NCI-H460 (cell line): ENCODE measurements around the gene SLC25A45. TPM values are rescaled to one million over a fixed set of nuclear protein-coding genes. Genes with fewer than 3 reads are reported as not detected.
A peak's percentile ranks its signal among the peaks of the same experiment; 100 is the strongest.

Experiments used
- DNase-seq: peaks from one replicate; pipeline ENCODE4 v3.0.0-alpha.2; 2016; ENCODE audit warnings: low read depth; ENCODE audit errors: extremely low read depth
- total RNA-seq: library from RNA; depleted of rRNA; stranded (reverse); fragments of >200 nt; shearing (Covaris generic); gene quantifications from 2 replicates; pipeline ENCODE4 v1.2.3, GENCODE V29; 2014

SLC25A45 gene
- total RNA-seq, 1 experiment from 2014 or later: 2.0 TPM

DNA sequence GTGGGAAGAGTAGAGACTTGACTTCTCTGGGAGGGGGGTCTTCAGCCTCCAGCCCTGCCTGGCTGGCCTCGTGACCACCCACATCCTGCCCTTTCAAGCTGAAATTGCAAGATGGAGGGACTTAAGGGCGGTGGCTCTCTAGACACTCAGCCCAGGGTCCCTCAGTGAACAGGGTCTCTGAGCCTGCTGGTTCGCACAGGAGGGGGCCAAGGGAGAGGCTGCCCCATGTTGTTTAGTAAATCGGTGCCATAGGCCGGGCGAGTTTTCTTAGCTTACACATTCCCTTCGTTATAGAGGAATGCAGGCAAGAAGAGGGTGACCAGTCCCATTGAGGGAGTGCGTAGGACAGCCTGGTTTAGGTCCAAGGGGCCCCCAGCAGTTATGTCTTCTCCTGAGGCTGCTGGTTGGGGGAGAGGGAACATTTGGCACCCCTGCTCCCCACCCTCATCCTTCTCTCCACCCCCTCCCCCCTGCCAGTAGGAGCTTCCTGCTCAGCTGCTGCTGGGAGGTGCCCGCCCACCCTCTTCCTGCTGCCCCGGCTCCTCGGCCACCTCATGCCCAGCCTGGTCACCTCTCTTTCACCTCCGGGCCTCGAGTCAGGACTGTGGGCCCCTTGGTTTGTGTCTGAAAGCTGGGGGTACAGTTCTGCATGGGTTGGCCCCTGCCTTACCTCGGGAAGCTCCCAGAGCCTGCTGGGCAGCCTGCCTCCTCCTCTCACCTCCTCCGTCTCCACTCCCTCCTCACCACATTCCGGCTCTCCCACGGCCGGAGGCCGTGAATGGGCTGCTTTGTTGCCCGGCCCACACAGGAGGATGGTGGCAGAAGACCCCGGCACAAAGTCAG is 7.9 kb upstream of the SLC25A45 start:
- DNase-seq: no peak

DNA sequence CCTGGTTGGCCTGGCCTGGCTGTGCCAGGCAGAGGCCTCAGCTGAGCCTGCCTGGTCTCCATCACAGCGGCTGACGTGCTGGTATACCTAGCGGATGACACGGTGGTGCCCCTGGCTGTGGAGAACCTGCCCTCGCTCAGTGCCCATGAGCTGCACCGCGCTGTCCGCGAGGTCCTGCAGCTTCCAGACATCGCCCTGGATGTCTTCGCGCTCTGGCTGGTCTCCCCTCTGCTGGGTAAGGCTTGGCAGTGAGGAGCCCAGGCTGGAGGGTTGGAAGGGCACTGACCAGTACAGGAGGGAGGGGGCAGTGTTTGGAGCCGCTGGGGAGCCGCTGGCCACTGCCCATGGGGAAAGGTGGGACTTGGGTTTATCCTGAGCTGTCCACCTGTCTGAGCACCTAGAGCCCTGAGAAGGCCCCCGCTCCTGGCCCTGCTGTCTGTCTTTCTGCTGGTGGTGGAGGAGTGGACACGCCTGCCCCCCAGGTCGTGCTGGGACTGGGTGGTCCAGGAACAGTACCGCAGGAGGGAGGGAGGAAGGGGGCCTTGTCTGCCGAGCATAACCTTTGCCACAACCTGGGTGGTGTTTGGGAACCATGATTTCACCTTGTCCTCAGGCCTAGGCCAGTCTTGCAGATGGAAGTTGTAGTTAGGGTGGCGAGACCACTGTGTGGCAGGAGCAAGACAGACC is 7.0 kb upstream of the SLC25A45 start:
- no peak for DNase-seq

DNA sequence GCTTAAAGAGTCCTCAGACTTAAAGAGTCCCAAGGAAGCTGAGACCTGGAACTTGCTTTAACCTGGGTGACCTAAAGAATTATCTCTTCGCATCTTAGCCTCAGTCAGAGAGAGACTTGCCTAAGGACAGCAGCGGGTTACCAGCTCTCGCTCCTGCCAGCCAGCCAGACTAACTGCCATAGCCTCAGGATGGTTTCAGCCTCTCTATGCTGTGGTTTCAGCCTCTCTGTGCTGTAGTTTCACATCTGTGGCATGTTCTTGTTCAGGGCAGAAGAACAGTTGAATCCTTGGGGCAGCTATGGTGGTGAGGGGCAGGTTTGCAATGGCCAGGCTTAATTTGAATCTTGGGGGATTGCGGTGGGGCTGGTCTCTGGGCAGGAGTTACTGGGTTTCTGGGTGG is 6.3 kb upstream of the SLC25A45 start:
- no peak for DNase-seq

DNA sequence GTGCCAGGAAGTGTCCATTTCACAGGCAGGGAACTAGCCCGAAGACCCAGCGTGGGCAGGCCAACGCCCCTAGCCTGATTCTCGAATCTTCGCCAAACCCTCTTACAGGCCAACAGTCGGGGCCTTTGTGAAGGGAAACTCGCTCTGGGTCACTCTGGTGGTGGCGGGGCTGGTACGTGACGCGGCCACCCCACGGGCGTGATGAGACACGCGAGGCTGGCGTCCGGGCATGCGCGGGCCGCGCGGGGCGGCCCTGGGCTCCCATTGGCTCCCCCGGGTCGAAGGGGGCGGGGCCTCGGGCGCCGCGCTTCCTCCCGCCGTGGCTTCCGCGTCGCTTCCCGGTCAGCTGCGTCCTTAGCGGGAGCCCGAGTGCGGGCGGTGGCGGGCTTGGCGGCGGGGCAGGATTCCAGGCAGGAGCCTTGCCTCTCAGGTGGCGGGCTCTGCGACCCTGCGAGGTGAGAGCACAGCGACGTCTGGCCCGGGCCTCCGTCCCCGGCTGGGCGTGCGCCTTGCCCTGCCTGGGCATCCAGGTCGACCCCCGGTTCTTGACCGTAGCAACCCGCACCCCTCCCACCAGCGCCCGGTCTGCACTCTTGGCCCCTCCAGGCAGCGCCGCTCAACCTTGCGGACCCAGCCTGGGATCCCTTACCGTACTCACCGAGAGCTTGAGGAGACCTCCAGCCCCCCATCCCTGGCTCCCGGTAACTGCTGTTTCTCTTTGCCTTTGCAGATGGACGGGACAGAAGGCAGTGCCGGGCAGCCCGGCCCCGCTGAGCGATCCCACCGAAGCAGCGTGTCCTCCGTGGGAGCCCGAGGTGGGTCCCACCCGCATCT is 4.1 kb upstream of the SLC25A45 start, which contains the start of gene FRMD8:
Gene FRMD8, plus strand, starts transcription at position 331 of the 834 bp plus-strand sequence. Its CDS starts 400 bp downstream, at position 731.
- peak; percentile 60 for DNase-seq

DNA sequence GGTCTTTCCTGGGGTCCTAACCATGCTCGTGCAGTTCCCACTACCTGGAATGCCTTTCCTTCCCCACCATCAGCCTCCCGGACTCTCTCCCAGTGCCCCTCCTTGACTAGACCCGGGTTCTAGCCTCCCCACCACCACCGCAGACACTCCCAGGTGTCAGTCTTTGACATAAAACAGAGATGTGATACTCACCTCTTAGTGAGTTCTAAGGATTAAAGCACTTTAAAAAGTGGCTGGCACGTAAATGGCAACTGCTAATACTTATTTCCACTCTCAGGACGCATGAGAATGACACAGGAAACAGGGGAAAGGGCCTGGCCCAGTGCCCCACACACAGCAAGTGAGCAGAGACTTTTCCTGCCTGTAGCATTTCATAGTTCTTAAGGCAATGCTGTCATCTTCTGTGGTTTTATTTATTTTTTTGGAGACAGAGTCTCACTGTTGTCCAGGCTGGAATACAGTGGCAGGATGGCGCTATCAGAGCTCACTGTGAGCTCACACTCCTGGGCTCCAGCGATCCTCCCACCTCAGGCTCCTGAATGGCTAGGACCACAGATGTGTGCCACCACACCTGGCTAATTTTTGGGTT is 1.9 kb upstream of the SLC25A45 start:
- DNase-seq: no peak

DNA sequence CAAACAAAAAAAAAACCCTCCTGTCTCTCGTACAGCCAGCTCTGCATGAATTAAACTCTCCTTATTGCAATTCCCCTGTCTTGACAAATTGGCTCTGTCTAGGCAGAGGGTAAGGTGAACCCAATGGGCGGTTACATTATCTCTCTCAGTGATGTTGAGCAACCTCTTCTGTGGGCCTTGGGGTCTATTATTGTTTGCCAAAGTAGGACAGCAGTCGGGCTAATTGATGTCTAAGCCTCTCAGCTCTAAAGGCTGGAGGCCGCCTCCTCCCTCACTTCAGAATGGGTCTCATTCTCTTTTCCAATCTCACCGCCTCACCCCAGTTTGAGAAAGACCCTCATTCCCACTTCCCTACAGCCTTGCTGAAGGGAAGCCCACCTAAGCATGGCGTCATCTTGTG is 1.3 kb upstream of the SLC25A45 start:
- no peak for DNase-seq

DNA sequence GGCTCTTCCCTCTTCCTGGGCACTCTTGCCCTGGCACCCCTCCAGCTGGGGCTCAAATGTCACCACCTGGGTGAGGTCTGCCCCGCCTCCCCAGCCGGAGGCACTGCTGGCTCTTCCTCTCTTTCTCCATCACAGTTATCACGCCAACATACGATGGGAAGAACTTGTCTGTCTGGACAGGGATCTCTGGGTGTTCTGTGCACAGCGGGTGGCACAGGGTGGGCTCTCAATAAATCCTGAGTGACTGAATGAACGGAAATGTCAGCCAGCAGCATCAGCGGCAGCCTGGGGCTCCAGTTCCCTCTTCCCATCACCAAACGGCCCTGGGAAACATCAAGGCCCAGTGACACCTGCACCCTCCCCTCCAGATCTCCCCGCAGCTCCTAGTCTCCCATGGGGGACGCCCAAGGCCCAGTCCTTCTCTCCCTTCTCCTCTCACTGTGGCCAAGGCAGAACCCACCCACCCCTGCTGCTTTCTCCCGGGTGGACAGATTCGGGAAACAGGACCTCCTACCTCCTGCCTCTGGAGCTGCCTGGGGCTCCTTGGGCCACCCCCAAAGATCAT is 440 bp upstream of the SLC25A45 start:
- DNase-seq: peak; percentile 92

DNA sequence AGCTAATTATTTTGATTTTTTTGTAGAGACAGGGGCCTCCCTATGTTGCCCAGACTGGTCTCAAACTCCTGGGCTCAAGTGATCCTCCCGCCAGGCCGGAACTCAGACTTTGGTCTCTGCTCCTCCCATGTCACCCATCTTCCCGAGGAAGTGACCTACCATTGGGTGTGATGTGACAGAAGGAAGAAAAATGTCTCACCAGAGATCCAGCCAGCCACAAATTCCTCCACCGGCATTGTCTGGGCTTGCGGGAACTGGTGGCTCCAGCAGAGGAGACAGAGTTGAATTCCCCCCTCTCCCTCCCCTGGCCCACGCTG is 772 bp downstream of the SLC25A45 start:
- DNase-seq: peak; percentile 78

DNA sequence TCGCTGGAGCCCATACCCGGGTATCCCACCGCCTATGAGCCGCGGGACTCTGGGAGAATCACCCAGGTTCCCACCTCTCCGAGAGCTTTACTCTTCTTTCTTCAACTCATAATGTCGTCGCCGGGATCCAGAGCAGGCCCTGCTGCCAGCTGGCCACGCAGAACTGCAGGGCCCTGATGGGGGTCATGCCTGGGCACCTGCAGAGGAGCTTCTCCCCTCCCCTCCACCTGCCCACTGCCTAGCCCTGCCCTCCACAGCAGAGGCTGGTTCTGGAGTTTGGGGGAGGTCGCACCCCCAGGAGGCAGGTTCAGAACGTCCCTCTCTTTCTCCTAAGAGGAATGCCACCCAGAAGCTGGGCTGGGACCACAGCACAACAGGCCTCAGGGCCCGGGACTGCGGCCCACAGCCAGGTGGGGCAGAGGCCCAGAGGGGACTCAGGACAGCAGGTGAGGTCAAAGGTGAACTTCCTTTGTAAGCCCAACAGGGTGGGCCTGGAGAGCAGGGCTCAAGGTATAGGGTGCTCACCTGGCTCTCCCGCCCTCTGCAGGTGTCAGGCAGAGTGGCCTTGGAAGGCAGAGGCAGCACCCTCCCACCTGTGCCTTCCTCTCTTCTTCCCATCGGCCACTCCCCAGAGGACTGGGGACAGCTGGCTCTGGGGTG is 1.9 kb downstream of the SLC25A45 start:
- DNase-seq: no peak

DNA sequence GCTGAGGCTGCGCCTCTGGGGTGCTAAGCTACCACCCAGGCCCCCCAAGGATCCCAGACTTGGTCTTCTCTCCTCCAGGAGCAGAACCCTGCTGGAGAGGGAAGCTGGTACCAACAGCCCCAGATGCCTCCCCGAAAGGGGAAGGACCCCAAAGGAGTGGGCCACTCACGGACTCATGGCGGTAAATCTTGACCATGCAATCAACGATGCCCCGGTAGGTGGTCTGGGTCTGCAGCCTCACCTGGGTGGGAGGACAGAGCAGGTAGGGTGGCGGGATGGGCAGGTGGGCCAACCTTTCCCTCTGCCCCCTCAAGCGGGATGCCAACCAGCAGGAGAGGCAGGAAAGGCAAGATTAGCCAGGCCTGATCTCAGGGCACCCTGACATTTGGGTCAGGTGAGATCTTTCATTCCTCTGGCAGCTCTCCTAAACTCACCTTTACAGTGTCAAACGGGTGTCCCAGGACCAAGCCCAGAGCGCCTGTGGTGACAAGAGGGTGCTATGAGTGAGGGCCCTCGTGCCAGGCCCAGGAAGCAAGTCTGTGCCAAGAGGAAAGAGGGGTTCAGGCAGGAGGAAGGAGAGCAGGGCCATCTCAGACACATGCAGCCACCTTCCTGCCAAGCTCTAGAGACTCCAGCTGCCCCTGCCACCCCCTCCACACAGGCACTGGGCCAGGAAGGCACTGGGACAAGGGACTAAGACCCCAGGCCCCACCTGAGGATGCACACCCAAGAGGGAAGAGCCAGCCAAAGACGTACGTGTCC is 2.6 kb downstream of the SLC25A45 start:
- DNase-seq: no peak

DNA sequence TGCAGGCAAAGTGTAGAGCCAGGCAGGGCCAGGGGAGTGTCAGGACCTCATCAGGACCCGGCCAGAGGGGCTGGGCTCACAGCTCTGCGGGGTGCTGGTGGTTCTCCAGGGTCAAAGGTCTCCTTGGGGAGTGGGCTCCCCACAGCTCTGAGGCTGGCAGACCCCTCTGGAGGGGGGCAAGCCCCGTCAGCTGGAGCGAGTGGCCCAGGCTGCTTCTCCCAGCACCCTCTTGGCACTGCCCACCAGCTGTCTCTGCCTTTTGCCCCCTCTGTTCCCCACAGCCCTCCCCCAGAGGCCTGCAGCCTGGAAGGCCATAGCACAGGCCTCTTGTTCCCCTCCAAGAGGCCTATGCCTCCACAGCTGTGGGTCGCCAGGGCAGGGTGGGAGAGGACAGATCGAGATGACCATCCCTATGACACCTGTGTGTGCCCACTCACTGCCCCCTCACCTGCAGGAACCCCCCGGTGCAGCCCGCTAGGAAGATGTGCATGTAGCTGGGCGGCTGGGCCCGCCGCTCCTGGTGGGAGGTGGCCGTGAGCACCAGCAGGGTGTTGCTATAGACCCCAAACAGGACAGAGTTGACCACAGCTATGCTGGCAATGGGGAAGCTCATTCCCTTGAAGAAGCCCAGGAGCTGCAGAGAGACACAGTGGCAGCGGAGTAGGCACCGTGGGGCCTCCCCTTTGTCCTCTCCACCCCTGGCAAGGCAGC is 3.4 kb downstream of the SLC25A45 start:
- DNase-seq: no peak

DNA sequence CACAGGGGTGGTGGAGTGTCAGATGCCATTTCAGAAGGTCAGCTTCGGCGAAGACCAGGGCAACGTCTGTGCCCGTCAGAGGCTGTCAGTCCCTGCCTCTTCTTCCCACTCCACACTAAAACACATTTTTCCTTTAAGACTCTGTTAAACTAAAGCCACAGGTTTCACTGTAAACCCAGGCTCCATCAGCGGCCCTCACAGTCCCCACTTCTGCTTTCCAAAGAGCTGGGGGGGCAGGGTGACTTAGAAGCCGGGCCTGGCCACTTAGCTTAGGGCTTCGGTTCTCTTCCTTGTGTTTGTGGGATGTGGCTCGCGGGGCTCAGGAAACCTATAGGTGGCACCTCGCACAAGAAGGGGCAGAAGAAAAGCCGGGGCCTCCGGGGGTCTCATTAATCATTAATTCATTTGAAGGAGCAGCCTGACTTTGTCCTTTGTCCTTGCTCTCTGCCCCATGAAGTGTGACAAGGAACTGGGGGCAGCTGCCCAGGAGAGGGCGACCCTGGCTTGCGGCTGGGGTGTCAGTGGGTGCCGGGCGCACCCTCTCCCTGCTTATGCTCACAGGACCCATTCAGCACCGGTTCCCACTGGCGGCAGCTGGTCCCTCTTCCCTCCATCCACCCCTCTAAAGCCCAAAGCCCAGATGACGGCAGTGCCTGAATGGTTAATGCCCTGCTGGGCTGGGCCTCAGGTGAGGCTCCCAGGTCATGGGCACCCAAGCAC is 4.1 kb downstream of the SLC25A45 start:
- DNase-seq: no peak

DNA sequence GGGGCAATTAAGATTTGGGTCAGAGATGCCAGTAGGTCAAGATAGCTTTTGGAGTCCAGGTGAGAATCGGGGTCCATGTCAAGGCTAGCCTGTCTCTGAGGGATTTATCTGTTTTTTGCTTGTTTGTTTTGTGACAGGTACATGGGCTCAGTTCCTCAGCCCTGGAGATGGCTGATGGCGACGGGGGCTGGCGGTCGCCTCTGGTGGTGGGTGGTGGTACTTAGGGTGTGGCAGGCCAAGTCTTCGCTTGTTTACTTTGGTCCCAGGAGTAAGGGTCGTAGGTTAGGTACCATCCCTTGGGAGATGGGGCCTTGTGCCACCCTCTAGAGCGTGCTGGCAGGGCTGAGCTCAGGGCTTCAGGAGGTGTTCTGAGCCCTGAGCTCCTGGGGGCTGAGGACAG is 4.7 kb downstream of the SLC25A45 start:
- no peak for DNase-seq

DNA sequence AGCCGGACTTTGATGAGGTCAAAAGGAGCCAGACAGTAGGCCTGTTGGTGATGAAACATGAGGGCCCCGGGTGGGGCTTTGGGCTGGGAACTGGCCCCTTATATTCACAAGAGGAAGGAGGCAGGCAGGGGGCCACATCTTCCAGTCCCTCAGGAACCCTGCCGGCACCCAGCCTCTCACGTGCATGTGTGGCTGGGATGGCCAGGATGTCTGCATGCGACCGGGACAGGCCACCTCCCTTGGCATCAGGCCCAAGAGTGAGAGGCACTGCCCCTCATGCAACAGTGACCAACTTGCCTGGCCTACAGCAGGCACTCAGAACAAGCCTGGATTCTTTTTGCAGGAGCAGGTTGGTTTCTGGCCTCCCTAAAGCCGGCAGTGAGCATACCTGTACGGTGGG is 5.4 kb downstream of the SLC25A45 start:
- DNase-seq: no peak

DNA sequence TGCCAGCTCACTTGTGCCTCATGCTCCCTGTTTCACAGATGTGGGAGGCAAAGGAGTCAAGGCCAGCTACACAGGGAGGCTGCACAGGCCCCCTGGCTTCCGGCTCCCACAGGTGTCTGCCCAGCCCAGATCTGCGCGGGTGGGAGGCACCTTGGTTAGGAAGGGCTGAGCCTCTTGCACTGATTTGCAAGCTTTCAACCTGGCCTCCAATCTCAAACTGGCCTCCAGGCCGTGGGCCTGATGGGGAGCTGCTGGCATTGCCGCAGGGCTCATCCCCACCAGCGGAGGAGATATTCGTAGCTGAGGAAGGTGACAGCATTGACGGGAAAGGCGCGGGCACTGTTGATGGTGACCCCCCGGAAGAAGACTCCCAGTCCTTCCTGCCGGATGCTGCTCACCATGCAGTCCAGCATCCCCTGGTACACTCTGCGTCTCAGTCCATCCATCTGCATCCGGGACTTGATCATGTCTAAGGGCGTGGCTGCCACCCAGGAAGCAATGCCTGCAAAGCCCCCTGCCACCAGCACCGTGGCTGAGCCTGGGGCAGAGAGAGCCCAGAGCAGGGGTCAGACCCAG is 6.2 kb downstream of the SLC25A45 start:
- DNase-seq: no peak

DNA sequence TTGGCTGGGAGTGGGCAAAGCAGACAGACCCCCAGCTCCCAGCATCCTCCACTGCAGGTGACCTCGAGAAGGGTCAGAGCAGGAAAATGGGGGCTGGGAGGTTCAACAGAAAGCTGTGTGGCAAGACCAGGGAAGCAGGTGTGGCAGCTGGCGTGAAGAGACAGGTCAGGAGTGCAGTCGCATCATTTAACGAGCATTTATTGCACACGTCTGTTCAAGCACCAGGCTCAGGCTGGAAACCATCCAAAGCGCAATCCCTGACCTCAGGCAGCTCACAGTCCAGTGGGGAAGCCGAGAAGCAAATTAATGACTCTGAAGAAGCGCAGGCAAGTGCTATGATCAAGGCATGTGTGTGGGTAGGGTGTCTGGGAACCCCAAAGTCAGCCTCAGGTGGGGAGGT is 7.4 kb downstream of the SLC25A45 start:
- DNase-seq: no peak

DNA sequence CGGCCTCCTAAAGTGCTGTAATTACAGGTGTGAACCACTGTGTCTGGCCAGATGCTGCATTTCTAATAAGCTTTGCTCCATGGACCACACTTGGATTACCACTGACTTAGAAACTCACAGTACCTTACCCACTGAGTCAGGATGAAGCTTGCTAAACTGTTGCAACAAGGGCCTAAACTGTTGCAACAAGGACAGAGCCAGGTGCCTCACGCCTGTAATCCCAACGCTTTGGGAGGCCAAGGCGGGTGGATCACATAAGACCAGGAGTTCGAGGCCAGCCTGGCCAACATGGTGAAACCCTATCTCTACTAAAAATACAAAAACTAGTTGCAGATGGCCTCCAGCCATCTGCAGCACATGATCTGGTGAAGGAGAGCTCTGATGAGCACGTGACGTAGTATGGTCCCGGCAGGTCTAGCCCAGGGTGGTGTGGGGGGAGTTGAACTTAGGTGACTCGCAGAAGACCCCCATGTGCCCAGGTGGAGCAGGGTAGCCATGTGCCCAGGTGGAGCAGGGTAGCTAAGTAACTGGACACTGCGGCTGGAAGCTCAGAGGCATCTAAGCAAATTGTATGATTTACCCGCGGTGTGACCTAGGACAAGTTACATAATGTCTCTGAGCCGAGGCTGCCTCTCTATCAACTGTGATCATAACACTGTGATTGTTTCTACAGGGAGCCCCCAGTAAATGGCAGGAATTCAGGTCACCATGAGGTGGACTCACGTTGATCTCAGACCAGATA is 8.4 kb downstream of the SLC25A45 start:
- no peak for DNase-seq
